Endothelial cell (in vitro differentiated cells): ENCODE data around the gene APC. TPM values are rescaled to one million over a fixed set of nuclear protein-coding genes. Genes with fewer than 3 reads are reported as not detected.

ENCODE experiments used
- DNase-seq: peaks from one replicate; pipeline ENCODE4 v3.0.0; 2021; ENCODE audit warnings: low spot score
- H3K27ac Mint-ChIP-seq: one replicate; pipeline ENCODE4 v1.8.0; 2021; ENCODE audit warnings: mixed read lengths, inconsistent platforms; ENCODE audit not compliant: unreplicated experiment
- H3K27me3 Mint-ChIP-seq: one replicate; pipeline ENCODE4 v1.8.0; 2021; ENCODE audit warnings: mild to moderate bottlenecking, moderate library complexity, mixed read lengths, inconsistent platforms; ENCODE audit not compliant: unreplicated experiment
- H3K36me3 Mint-ChIP-seq: one replicate; pipeline ENCODE4 v1.8.0; 2021; ENCODE audit warnings: mild to moderate bottlenecking, low read depth, mixed read lengths, inconsistent platforms; ENCODE audit not compliant: unreplicated experiment
- H3K4me1 Mint-ChIP-seq: one replicate; pipeline ENCODE4 v1.8.0; 2021; ENCODE audit warnings: mild to moderate bottlenecking, mixed read lengths, inconsistent platforms; ENCODE audit not compliant: unreplicated experiment
- H3K4me3 Mint-ChIP-seq: one replicate; pipeline ENCODE4 v1.8.0; 2021; ENCODE audit warnings: mild to moderate bottlenecking, mixed read lengths, inconsistent platforms; ENCODE audit not compliant: unreplicated experiment
- H3K9me3 Mint-ChIP-seq: one replicate; pipeline ENCODE4 v1.8.0; 2021; ENCODE audit warnings: mixed read lengths, inconsistent platforms; ENCODE audit not compliant: unreplicated experiment
- total RNA-seq: library from RNA; stranded (reverse); fragmentation: NEBNext Ultra II Directional; extraction: Animal tissue kit (Norgen Biotek cat#: 25700); gene quantifications from one replicate; pipeline ENCODE4 v1.2.1, GENCODE V29; 2021; ENCODE audit not compliant: unreplicated experiment
- TF ChIP-seq, protein P1 (sequence below): fragments of 200-600 bp; sonication (generic); IDR thresholded peaks from one replicate; pipeline ENCODE4 v1.5.0; 2021; ENCODE audit warnings: antibody characterized with exemption; ENCODE audit not compliant: unreplicated experiment

APC gene
- total RNA-seq, 1 donor from 2014 or later, result 66.5 TPM

DNA sequence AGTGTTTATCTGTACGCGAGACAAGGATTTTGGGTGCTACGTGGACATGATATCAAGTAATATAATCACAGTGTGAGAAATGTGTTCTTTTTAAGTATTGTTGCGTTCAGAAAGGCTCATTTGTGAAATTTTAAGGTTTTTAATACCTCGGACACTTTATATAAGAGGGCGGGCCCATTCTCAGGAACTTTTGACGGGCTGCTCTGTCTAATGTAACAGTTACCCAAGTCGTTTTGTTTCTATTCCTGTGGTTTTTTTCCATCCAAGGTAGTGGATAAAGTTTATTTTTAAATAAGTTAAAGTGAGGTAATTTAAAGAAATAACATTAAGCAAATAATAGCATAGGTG, 123.9 kb downstream of the APC start:
- TF ChIP-seq, protein P1, sequence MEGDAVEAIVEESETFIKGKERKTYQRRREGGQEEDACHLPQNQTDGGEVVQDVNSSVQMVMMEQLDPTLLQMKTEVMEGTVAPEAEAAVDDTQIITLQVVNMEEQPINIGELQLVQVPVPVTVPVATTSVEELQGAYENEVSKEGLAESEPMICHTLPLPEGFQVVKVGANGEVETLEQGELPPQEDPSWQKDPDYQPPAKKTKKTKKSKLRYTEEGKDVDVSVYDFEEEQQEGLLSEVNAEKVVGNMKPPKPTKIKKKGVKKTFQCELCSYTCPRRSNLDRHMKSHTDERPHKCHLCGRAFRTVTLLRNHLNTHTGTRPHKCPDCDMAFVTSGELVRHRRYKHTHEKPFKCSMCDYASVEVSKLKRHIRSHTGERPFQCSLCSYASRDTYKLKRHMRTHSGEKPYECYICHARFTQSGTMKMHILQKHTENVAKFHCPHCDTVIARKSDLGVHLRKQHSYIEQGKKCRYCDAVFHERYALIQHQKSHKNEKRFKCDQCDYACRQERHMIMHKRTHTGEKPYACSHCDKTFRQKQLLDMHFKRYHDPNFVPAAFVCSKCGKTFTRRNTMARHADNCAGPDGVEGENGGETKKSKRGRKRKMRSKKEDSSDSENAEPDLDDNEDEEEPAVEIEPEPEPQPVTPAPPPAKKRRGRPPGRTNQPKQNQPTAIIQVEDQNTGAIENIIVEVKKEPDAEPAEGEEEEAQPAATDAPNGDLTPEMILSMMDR, result no peak
- Mint-ChIP-seq H3K9me3 (no peaks in the 10 kb centered on the region), H3K36me3 (peaks cover 4% of the 10 kb centered on the region), H3K27me3 (peaks cover 8% of the 10 kb centered on the region), H3K4me1 (peaks cover 19% of the 10 kb centered on the region), H3K27ac (peak overlapping the region; percentile 96), H3K4me3 (peak overlapping the region; percentile 98)
- no peak for DNase-seq

DNA sequence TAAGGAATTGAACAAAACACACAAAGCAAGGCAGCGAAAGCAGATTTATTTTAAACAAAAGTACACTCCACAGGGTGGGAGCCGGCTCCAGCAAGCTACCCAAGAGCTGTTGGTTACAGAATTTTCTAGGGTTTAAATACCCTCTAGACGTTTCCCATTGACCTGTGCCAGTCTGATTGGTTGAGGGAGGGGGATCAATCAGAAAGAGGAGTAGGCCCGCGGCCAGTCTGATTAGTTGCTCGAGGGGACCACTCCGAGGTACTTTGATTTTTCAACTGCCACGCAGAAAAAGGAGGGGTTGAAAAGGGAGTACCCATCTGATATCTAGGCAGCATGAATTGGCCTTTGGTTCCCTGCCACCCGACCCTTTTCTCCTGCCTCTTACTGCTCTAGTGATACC, 124.4 kb downstream of the APC start:
- H3K36me3 Mint-ChIP-seq, result peaks cover 5% of the 10 kb centered on the region
- H3K4me3 Mint-ChIP-seq, result peak overlapping the region; percentile 98
- TF ChIP-seq, protein P1, result no peak
- H3K4me1 Mint-ChIP-seq, result peaks cover 19% of the 10 kb centered on the region
- H3K27me3 Mint-ChIP-seq, result peaks cover 8% of the 10 kb centered on the region
- DNase-seq, result no peak
- H3K9me3 Mint-ChIP-seq, result no peaks in the 10 kb centered on the region
- H3K27ac Mint-ChIP-seq, result peak overlapping the region; percentile 96

DNA sequence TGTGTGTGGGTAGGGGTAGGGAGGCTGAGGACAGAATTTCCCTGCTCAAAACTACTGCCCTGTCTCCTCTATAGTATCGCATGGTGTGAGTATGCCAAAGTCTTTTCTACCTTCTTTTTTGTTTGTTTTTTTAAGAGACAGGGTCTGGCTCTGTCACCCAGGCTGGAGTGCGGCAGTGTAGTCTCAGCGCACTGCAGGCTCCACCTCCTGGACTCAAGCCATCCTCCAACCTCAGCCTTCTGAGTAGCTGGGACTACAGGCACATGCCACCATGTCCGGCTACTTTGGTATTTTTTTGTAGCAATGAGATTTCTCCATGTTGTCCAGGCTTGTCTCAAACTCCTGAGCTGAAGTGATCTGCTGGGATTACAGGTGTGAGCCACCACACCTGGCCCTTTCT, 125.9 kb downstream of the APC start:
- TF ChIP-seq, protein P1, result no peak
- H3K27me3 Mint-ChIP-seq, result peaks cover 8% of the 10 kb centered on the region
- H3K9me3 Mint-ChIP-seq, result no peaks in the 10 kb centered on the region
- no peak overlapping the region for H3K27ac Mint-ChIP-seq
- DNase-seq, result no peak
- peaks cover 8% of the 10 kb centered on the region for H3K36me3 Mint-ChIP-seq
- H3K4me3 Mint-ChIP-seq, result peak overlapping the region; percentile 51
- H3K4me1 Mint-ChIP-seq, result peaks cover 19% of the 10 kb centered on the region

DNA sequence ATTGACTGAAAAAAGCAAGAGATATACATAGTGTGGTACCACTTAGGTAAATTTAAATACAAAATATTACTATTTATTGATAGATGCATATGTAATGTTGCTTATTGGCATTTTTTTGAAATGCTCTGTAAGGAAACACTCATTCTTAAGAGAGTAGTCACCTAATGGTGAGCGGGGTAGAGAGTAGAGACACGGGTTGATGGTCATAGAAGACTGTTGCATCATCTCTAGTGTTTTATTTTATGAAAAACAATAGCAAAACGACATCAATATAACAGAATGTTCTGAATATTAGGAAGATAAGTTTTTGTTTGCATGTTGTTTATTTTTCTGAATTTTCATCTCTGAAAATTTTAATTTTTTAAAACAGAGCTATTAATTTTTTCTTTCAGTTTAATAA, 127.4 kb downstream of the APC start:
- Mint-ChIP-seq H3K9me3 (no peaks in the 10 kb centered on the region), H3K27me3 (peaks cover 10% of the 10 kb centered on the region), H3K4me3 (no peak overlapping the region), H3K36me3 (peaks cover 15% of the 10 kb centered on the region), H3K4me1 (peaks cover 19% of the 10 kb centered on the region), H3K27ac (no peak overlapping the region)
- TF ChIP-seq, protein P1, result no peak
- no peak for DNase-seq

DNA sequence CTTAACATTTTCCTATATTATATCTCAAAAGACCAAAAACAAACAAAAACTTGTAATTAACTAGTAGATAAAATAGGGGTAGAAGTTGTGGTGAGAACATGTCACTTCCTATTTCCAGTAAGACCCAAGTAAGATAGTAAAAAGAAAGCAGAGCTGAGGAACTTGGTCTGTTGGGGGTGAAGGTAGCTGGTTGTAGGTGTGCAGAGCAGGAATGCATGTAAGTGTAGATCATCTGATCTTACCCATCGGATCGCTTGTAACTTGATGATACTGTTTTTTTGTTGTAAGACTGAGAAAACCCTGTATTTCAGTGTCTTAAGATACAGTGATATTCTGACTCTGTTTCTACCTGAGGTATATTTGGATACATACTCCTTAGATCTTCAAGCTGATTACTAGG, 129.1 kb downstream of the APC start:
- Mint-ChIP-seq H3K36me3 (peaks cover 14% of the 10 kb centered on the region), H3K4me1 (peaks cover 15% of the 10 kb centered on the region), H3K27me3 (peaks cover 2% of the 10 kb centered on the region), H3K27ac (no peak overlapping the region), H3K9me3 (no peaks in the 10 kb centered on the region), H3K4me3 (no peak overlapping the region)
- no peak for DNase-seq
- TF ChIP-seq, protein P1, result no peak
